ENCODE data around the gene CYP39A1. TPM values are rescaled to one million over a fixed set of nuclear protein-coding genes. Genes with fewer than 3 reads are reported as not detected.

Gene CYP39A1
- polyA plus RNA-seq (2012; ENCODE audit: insufficient read length, low read depth): not detected

- TF ChIP-seq FOXP2 (optimal IDR thresholded peaks at IDR 0.05; ENCODE audit: borderline replicate concordance, extremely low read depth, extremely low read length, insufficient read depth): peak; percentile 10
- no peak for TF ChIP-seq REST (IDR thresholded peaks at IDR 0.05; ENCODE audit: insufficient read depth in 1 of 2, low read depth in 2 of 2, low read length in 2 of 2)
- no peak for TF ChIP-seq SIN3A (IDR thresholded peaks at IDR 0.05; ENCODE audit: borderline replicate concordance, insufficient read depth, low read length)
These were observed at the start of gene CYP39A1, which contains the start of gene SLC25A27 for GRCh38 chr6:46652603-46653438. CYP39A1 (minus strand) TSS chr6:46652818; CDS start chr6:46652582, 236 bp downstream. SLC25A27 (plus strand) TSS chr6:46652975; CDS start chr6:46653193, 218 bp downstream.

GRCh38 chr6:46699970-46700369, 47.4 kb upstream of the CYP39A1 start:
- TF ChIP-seq FOXP2 (optimal IDR thresholded peaks at IDR 0.05; ENCODE audit: borderline replicate concordance, extremely low read depth, extremely low read length, insufficient read depth) (no peak), TAF1 (IDR thresholded peaks at IDR 0.05; ENCODE audit: borderline replicate concordance, insufficient read depth, low read length) (no peak), REST (IDR thresholded peaks at IDR 0.05; ENCODE audit: insufficient read depth in 1 of 2, low read depth in 2 of 2, low read length in 2 of 2) (no peak), SIN3A (IDR thresholded peaks at IDR 0.05; ENCODE audit: borderline replicate concordance, insufficient read depth, low read length) (no peak)

GRCh38 chr6:46690911-46691451, 38.4 kb upstream of the CYP39A1 start:
- TF ChIP-seq TAF1 (IDR thresholded peaks at IDR 0.05; ENCODE audit: borderline replicate concordance, insufficient read depth, low read length): no peak
- TF ChIP-seq POLR2AphosphoS5 (IDR thresholded peaks at IDR 0.05; ENCODE audit: low read depth, low read length): no peak
- TF ChIP-seq SIN3A (IDR thresholded peaks at IDR 0.05; ENCODE audit: borderline replicate concordance, insufficient read depth, low read length): no peak
- TF ChIP-seq REST (IDR thresholded peaks at IDR 0.05; ENCODE audit: insufficient read depth in 1 of 2, low read depth in 2 of 2, low read length in 2 of 2): no peak
- no peak for TF ChIP-seq FOXP2 (optimal IDR thresholded peaks at IDR 0.05; ENCODE audit: borderline replicate concordance, extremely low read depth, extremely low read length, insufficient read depth)

GRCh38 chr6:46690141-46690755, 37.6 kb upstream of the CYP39A1 start:
- TF ChIP-seq TAF1 (IDR thresholded peaks at IDR 0.05; ENCODE audit: borderline replicate concordance, insufficient read depth, low read length) (no peak), FOXP2 (optimal IDR thresholded peaks at IDR 0.05; ENCODE audit: borderline replicate concordance, extremely low read depth, extremely low read length, insufficient read depth) (no peak), POLR2AphosphoS5 (IDR thresholded peaks at IDR 0.05; ENCODE audit: low read depth, low read length) (no peak), REST (IDR thresholded peaks at IDR 0.05; ENCODE audit: insufficient read depth in 1 of 2, low read depth in 2 of 2, low read length in 2 of 2) (no peak), SIN3A (IDR thresholded peaks at IDR 0.05; ENCODE audit: borderline replicate concordance, insufficient read depth, low read length) (no peak)
